GM23338 (cell line): Measurements from ENCODE around the gene PCNX1. TPM values are rescaled to one million over a fixed set of nuclear protein-coding genes. Genes with fewer than 3 reads are reported as not detected.

Experiments
- ATAC-seq: fragments of 200-7000 bp; cut with Tn5 transposase; 3 replicates; pipeline ENCODE4 v1.9.1; 2020
- DNase-seq: peaks from one replicate; pipeline ENCODE4 v3.0.0-alpha.2; 2015; ENCODE audit warnings: low spot score
- H2AFZ ChIP-seq: fragments of 200-600 bp; sonication (generic); 2 replicates; pipeline ENCODE4 v1.8.0; 2016; ENCODE audit warnings: antibody characterized with exemption, mild to moderate bottlenecking, moderate library complexity
- H3F3A ChIP-seq: fragments of 200-600 bp; sonication (generic); replicated peaks from 2 replicates; pipeline ENCODE4 v1.8.0; 2017; ENCODE audit warnings: antibody characterized with exemption, mixed run types, low read depth
- H3K27ac ChIP-seq: fragments of 200-600 bp; sonication (generic); 2 replicates; pipeline ENCODE4 v1.6.1; 2016; ENCODE audit warnings: low read depth
- H3K27me3 ChIP-seq: fragments of 200-600 bp; sonication (generic); 2 replicates; pipeline ENCODE4 v1.8.0; 2016; ENCODE audit warnings: mild to moderate bottlenecking, mixed run types, moderate library complexity; ENCODE audit not compliant: insufficient read depth
- H3K36me3 ChIP-seq: fragments of 200-600 bp; sonication (generic); 2 replicates; pipeline ENCODE4 v1.8.0; 2016; ENCODE audit warnings: mild to moderate bottlenecking; ENCODE audit not compliant: insufficient read depth
- H3K4me1 ChIP-seq: fragments of 200-600 bp; sonication (generic); 2 replicates; pipeline ENCODE4 v1.8.0; 2016; ENCODE audit warnings: mild to moderate bottlenecking, moderate library complexity; ENCODE audit not compliant: insufficient read depth
- H3K4me2 ChIP-seq: fragments of 200-600 bp; sonication (generic); 2 replicates; pipeline ENCODE4 v1.7.1; 2017; ENCODE audit warnings: mixed run types
- H3K4me3 ChIP-seq: fragments of 200-600 bp; sonication (generic); 2 replicates; pipeline ENCODE4 v1.6.1; 2016; ENCODE audit warnings: mixed run types
- H3K79me2 ChIP-seq: fragments of 200-600 bp; sonication (generic); replicated peaks from 2 replicates; pipeline ENCODE4 v1.8.0; 2017; ENCODE audit warnings: mild to moderate bottlenecking; ENCODE audit not compliant: insufficient read depth
- H3K9me2 ChIP-seq: fragments of 200-600 bp; sonication (generic); 2 replicates; pipeline ENCODE4 v1.8.0; 2017; ENCODE audit not compliant: insufficient read depth
- H4K20me1 ChIP-seq: fragments of 200-600 bp; sonication (generic); replicated peaks from 2 replicates; pipeline ENCODE4 v1.8.0; 2017; ENCODE audit warnings: mild to moderate bottlenecking; ENCODE audit not compliant: insufficient read depth
- H3K27ac Mint-ChIP-seq: 2 replicates; pipeline ENCODE4 v1.8.0; 2020; ENCODE audit warnings: inconsistent platforms, mild to moderate bottlenecking, moderate library complexity, mixed read lengths
- H3K27me3 Mint-ChIP-seq: 3 replicates; pipeline ENCODE4 v1.8.0; 2022; ENCODE audit warnings: low read depth, mild to moderate bottlenecking, moderate library complexity, mixed read lengths, inconsistent platforms; ENCODE audit not compliant: insufficient read depth, poor library complexity
- H3K36me3 Mint-ChIP-seq: 3 replicates; pipeline ENCODE4 v1.8.0; 2021; ENCODE audit warnings: low read depth, mild to moderate bottlenecking, inconsistent platforms, moderate library complexity, mixed read lengths
- H3K4me1 Mint-ChIP-seq: 3 replicates; pipeline ENCODE4 v1.8.0; 2020; ENCODE audit warnings: mild to moderate bottlenecking, inconsistent platforms, mixed read lengths
- H3K4me3 Mint-ChIP-seq: 3 replicates; pipeline ENCODE4 v1.8.0; 2021; ENCODE audit warnings: moderate library complexity, mild to moderate bottlenecking, inconsistent platforms, mixed read lengths
- H3K9me3 Mint-ChIP-seq: 3 replicates; pipeline ENCODE4 v1.8.0; 2020; ENCODE audit warnings: moderate library complexity, mild to moderate bottlenecking, inconsistent platforms, mixed read lengths
- CREB1 ChIP-seq: fragments of 250-450 bp; sonication (Bioruptor Pico); IDR thresholded peaks from 2 replicates; pipeline ENCODE4 v1.5.0; 2020; ENCODE audit warnings: low read depth, mild to moderate bottlenecking, moderate library complexity
- EZH2 ChIP-seq: fragments of 200-600 bp; sonication (generic); IDR thresholded peaks from one replicate; pipeline ENCODE4 v1.8.0; 2017; ENCODE audit warnings: antibody characterized with exemption, mild to moderate bottlenecking, low read depth; ENCODE audit not compliant: unreplicated experiment
- EZH2phosphoT487 ChIP-seq: fragments of 200-600 bp; sonication (generic); IDR thresholded peaks from one replicate; pipeline ENCODE4 v1.8.1; 2018; ENCODE audit warnings: antibody characterized with exemption; ENCODE audit not compliant: unreplicated experiment
- JUNB ChIP-seq: IDR thresholded peaks from one replicate; pipeline ENCODE4 v1.6.1; 2016; ENCODE audit warnings: antibody characterized with exemption; ENCODE audit not compliant: unreplicated experiment
- NANOG ChIP-seq: IDR thresholded peaks from 2 replicates; pipeline ENCODE4 v1.6.1; 2016; ENCODE audit warnings: antibody characterized with exemption, borderline replicate concordance
- POLR2AphosphoS5 ChIP-seq: IDR thresholded peaks from 2 replicates; pipeline ENCODE4 v1.6.1; 2016; ENCODE audit warnings: antibody characterized with exemption, low read depth
- REST ChIP-seq: IDR thresholded peaks from one replicate; pipeline ENCODE4 v1.6.1; 2018; ENCODE audit warnings: antibody characterized with exemption; ENCODE audit not compliant: unreplicated experiment
- STAT1 ChIP-seq: IDR thresholded peaks from one replicate; pipeline ENCODE4 v1.6.1; 2016; ENCODE audit warnings: antibody characterized with exemption; ENCODE audit not compliant: unreplicated experiment
- ZNF114 ChIP-seq: fragments of 250-450 bp; sonication (Bioruptor Pico); IDR thresholded peaks from 2 replicates; pipeline ENCODE4 v1.5.0; 2020; ENCODE audit warnings: mild to moderate bottlenecking, moderate library complexity
- ZNF331 ChIP-seq: fragments of 250-450 bp; sonication (Bioruptor Pico); IDR thresholded peaks from 2 replicates; pipeline ENCODE4 v1.5.0; 2020; ENCODE audit warnings: low read depth, mild to moderate bottlenecking, moderate library complexity
- polyA plus RNA-seq: library from polyadenylated mRNA; unstranded; fragments of >200 nt; fragmentation: Nextera tagmentation; extraction: Ambion mirVana; gene quantifications from 2 replicates; pipeline ENCODE4 v1.2.1, GENCODE V29; 2016
- total RNA-seq: library from RNA; depleted of rRNA; stranded (reverse); fragments of >200 nt; shearing (Covaris generic); gene quantifications from 2 replicates; pipeline ENCODE4 v1.2.3, GENCODE V29; 2014
- TF ChIP-seq, protein P1 (sequence below): IDR thresholded peaks from 2 replicates; pipeline ENCODE4 v1.6.1; 2016; ENCODE audit warnings: antibody characterized with exemption
- TF ChIP-seq, protein P2 (sequence below): fragments of 250-450 bp; sonication (Bioruptor Pico); IDR thresholded peaks from 2 replicates; pipeline ENCODE4 v1.5.0; 2020; ENCODE audit warnings: mild to moderate bottlenecking, moderate library complexity
- TF ChIP-seq, protein P3 (sequence below), 2 experiments: fragments of 200-600 bp in 1 of 2; sonication (generic) in 1 of 2; conservative IDR thresholded peaks; 2 replicates each; pipeline versions ENCODE4 v1.5.1 to v1.6.1; 2016 to 2017; ENCODE audit warnings: antibody characterized with exemption in 2 of 2, low read depth in 2 of 2, mild to moderate bottlenecking in 2 of 2, moderate library complexity in 1 of 2

PCNX1 gene
- total and polyA plus RNA-seq, 2 experiments from 2014 or later: 19.4 to 53.1 TPM

GRCh38 chr14:71078500-71078899, 171.2 kb downstream of the PCNX1 start:
- Histone ChIP-seq H3K79me2 (peaks cover 25% of the 10 kb centered on the region), H3K9me2 (no peaks in the 10 kb centered on the region), H3K4me2 (no peak overlapping the region), H3K4me1 (no peaks in the 10 kb centered on the region), H3K27me3 (no peaks in the 10 kb centered on the region), H2AFZ (no peak overlapping the region), H3K4me3 (no peak overlapping the region), H3K36me3 (peaks cover 41% of the 10 kb centered on the region), H4K20me1 (0 out of 2 replicates have a peak, but pooled peaks cover 6% of the 10 kb centered on the region), H3F3A (no peaks in the 10 kb centered on the region), H3K27ac (no peak overlapping the region)
- Mint-ChIP-seq H3K27ac (no peak overlapping the region), H3K27me3 (peaks cover 3% of the 10 kb centered on the region), H3K9me3 (peaks cover 15% of the 10 kb centered on the region; the same call in 2 of the 3 replicates), H3K4me3 (no peak overlapping the region), H3K36me3 (peaks cover 57% of the 10 kb centered on the region), H3K4me1 (no peaks in the 10 kb centered on the region)
- no peak for DNase-seq
- TF ChIP-seq POLR2AphosphoS5: no peak
- no peak for TF ChIP-seq STAT1
- TF ChIP-seq, protein P1, sequence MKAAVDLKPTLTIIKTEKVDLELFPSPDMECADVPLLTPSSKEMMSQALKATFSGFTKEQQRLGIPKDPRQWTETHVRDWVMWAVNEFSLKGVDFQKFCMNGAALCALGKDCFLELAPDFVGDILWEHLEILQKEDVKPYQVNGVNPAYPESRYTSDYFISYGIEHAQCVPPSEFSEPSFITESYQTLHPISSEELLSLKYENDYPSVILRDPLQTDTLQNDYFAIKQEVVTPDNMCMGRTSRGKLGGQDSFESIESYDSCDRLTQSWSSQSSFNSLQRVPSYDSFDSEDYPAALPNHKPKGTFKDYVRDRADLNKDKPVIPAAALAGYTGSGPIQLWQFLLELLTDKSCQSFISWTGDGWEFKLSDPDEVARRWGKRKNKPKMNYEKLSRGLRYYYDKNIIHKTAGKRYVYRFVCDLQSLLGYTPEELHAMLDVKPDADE: no peak
- no peak for TF ChIP-seq NANOG
- TF ChIP-seq ZNF114 (CRISPR knock-in tag): no peak
- TF ChIP-seq, protein P2, sequence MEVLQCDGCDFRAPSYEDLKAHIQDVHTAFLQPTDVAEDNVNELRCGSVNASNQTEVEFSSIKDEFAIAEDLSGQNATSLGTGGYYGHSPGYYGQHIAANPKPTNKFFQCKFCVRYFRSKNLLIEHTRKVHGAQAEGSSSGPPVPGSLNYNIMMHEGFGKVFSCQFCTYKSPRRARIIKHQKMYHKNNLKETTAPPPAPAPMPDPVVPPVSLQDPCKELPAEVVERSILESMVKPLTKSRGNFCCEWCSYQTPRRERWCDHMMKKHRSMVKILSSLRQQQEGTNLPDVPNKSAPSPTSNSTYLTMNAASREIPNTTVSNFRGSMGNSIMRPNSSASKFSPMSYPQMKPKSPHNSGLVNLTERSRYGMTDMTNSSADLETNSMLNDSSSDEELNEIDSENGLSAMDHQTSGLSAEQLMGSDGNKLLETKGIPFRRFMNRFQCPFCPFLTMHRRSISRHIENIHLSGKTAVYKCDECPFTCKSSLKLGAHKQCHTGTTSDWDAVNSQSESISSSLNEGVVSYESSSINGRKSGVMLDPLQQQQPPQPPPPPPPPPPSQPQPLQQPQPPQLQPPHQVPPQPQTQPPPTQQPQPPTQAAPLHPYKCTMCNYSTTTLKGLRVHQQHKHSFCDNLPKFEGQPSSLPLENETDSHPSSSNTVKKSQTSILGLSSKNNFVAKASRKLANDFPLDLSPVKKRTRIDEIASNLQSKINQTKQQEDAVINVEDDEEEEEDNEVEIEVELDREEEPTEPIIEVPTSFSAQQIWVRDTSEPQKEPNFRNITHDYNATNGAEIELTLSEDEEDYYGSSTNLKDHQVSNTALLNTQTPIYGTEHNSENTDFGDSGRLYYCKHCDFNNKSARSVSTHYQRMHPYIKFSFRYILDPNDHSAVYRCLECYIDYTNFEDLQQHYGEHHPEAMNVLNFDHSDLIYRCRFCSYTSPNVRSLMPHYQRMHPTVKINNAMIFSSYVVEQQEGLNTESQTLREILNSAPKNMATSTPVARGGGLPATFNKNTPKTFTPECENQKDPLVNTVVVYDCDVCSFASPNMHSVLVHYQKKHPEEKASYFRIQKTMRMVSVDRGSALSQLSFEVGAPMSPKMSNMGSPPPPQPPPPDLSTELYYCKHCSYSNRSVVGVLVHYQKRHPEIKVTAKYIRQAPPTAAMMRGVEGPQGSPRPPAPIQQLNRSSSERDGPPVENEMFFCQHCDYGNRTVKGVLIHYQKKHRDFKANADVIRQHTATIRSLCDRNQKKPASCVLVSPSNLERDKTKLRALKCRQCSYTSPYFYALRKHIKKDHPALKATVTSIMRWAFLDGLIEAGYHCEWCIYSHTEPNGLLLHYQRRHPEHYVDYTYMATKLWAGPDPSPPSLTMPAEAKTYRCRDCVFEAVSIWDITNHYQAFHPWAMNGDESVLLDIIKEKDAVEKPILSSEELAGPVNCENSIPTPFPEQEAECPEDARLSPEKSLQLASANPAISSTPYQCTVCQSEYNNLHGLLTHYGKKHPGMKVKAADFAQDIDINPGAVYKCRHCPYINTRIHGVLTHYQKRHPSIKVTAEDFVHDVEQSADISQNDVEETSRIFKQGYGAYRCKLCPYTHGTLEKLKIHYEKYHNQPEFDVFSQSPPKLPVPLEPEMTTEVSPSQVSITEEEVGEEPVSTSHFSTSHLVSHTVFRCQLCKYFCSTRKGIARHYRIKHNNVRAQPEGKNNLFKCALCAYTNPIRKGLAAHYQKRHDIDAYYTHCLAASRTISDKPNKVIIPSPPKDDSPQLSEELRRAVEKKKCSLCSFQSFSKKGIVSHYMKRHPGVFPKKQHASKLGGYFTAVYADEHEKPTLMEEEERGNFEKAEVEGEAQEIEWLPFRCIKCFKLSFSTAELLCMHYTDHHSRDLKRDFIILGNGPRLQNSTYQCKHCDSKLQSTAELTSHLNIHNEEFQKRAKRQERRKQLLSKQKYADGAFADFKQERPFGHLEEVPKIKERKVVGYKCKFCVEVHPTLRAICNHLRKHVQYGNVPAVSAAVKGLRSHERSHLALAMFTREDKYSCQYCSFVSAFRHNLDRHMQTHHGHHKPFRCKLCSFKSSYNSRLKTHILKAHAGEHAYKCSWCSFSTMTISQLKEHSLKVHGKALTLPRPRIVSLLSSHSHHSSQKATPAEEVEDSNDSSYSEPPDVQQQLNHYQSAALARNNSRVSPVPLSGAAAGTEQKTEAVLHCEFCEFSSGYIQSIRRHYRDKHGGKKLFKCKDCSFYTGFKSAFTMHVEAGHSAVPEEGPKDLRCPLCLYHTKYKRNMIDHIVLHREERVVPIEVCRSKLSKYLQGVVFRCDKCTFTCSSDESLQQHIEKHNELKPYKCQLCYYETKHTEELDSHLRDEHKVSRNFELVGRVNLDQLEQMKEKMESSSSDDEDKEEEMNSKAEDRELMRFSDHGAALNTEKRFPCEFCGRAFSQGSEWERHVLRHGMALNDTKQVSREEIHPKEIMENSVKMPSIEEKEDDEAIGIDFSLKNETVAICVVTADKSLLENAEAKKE: no peak
- no peak for TF ChIP-seq EZH2
- TF ChIP-seq, protein P3, sequence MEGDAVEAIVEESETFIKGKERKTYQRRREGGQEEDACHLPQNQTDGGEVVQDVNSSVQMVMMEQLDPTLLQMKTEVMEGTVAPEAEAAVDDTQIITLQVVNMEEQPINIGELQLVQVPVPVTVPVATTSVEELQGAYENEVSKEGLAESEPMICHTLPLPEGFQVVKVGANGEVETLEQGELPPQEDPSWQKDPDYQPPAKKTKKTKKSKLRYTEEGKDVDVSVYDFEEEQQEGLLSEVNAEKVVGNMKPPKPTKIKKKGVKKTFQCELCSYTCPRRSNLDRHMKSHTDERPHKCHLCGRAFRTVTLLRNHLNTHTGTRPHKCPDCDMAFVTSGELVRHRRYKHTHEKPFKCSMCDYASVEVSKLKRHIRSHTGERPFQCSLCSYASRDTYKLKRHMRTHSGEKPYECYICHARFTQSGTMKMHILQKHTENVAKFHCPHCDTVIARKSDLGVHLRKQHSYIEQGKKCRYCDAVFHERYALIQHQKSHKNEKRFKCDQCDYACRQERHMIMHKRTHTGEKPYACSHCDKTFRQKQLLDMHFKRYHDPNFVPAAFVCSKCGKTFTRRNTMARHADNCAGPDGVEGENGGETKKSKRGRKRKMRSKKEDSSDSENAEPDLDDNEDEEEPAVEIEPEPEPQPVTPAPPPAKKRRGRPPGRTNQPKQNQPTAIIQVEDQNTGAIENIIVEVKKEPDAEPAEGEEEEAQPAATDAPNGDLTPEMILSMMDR (conservative IDR thresholded peaks at IDR 0.05; ENCODE audit: low read depth in 2 of 2): no peak
- no peak for TF ChIP-seq ZNF331 (CRISPR knock-in tag)
- no peak for TF ChIP-seq CREB1 (CRISPR knock-in tag)
- no peak for TF ChIP-seq REST
- no peak for TF ChIP-seq JUNB
- no peak for TF ChIP-seq EZH2phosphoT487
- ATAC-seq: no peak
